Posterior vena cava (tissue), 2 donors: ENCODE results near the gene CCL20. TPM values are rescaled to one million over a fixed set of nuclear protein-coding genes. Genes with fewer than 3 reads are reported as not detected.
"Not testable (repeated sequence)": the region's sequence is repeated elsewhere in the genome, so short reads cannot be mapped to it uniquely, and the experiment has no call there.

Experiments used
- DNase-seq: peaks from one replicate; pipeline ENCODE4 v3.0.0-alpha.2; 2020; ENCODE audit warnings: low spot score
- intact Hi-C, 2 donors: fragments of 100-400 bp; cut with DNase I; formaldehyde crosslinking; loops; one replicate each; pipeline versions ENCODE4 v1.14.1 to v1.14.2; 2022 to 2023
- total RNA-seq, 2 donors: library from RNA; stranded (reverse); fragmentation: NEBNext Ultra II Directional; extraction: Animal tissue kit (Norgen Biotek cat#: 25700); gene quantifications; one replicate each; pipeline ENCODE4 v1.2.1, GENCODE V29; 2021
- donor health status: DM: yes; HTN: yes; CAD: no.
- donor health status: DM: yes; HTN: yes; CAD: no.

CCL20 gene
- total RNA-seq, 2 donors from 2014 or later, result not detected

GRCh38 chr2:227824711-227825110 is 11.1 kb downstream of the CCL20 start:
- intact Hi-C loops, result no loop called here
- DNase-seq, result no peak

GRCh38 chr2:227826019-227826521 is 12.4 kb downstream of the CCL20 start:
- no peak for DNase-seq

GRCh38 chr2:227826563-227826962 is 12.9 kb downstream of the CCL20 start:
- intact Hi-C loops, result no loop called here
- no peak for DNase-seq

More at GRCh38 chr2:227826019-227826521, 12.4 kb downstream of the CCL20 start:
- intact Hi-C loops, result no loop called here

GRCh38 chr2:227827143-227827542 is 13.5 kb downstream of the CCL20 start:
- DNase-seq, result no peak
- intact Hi-C loops, result no loop called here

- intact Hi-C loops, result no loop called here
- no peak for DNase-seq
Measured at GRCh38 chr2:227828477-227828912, 14.9 kb downstream of the CCL20 start.

- intact Hi-C loops, result no loop called here
- no peak for DNase-seq
Measured at GRCh38 chr2:227829337-227829736, 15.7 kb downstream of the CCL20 start.

- intact Hi-C loops, result no loop called here
- DNase-seq, result no peak
Measured at GRCh38 chr2:227834423-227834822, 20.8 kb downstream of the CCL20 start.

- DNase-seq, result no peak
- intact Hi-C loops, result no loop called here
Measured at GRCh38 chr2:227834916-227835650, 21.4 kb downstream of the CCL20 start.

GRCh38 chr2:227839339-227840129 is 25.9 kb downstream of the CCL20 start:
- DNase-seq, intact Hi-C loops: not testable (repeated sequence)

- intact Hi-C loops, result no loop called here
- no peak for DNase-seq
Measured at GRCh38 chr2:227846831-227847230, 33.2 kb downstream of the CCL20 start.

- no peak for DNase-seq
- intact Hi-C loops, result no loop called here
Measured at GRCh38 chr2:227848146-227848545, 34.5 kb downstream of the CCL20 start.

- intact Hi-C loops, result no loop called here
- DNase-seq, result no peak
Measured at GRCh38 chr2:227848586-227848985, 34.9 kb downstream of the CCL20 start.

- intact Hi-C loops, result no loop called here
- DNase-seq, result no peak
Measured at GRCh38 chr2:227849906-227850305, 36.3 kb downstream of the CCL20 start.

GRCh38 chr2:227853204-227853629 is 39.6 kb downstream of the CCL20 start:
- intact Hi-C loops, result no loop called here
- DNase-seq, result no peak

- DNase-seq, result no peak
Measured at GRCh38 chr2:227853765-227854271, 40.2 kb downstream of the CCL20 start.

GRCh38 chr2:227855440-227855839 is 41.8 kb downstream of the CCL20 start:
- intact Hi-C loops, result no loop called here

More at GRCh38 chr2:227853765-227854271, 40.2 kb downstream of the CCL20 start:
- intact Hi-C loops, result no loop called here

GRCh38 chr2:227856697-227857096 is 43.1 kb downstream of the CCL20 start:
- DNase-seq, result no peak
- intact Hi-C loops, result no loop called here

More at GRCh38 chr2:227855440-227855839, 41.8 kb downstream of the CCL20 start:
- DNase-seq, result no peak

GRCh38 chr2:227860221-227860641 is 46.6 kb downstream of the CCL20 start:
- intact Hi-C loops, result no loop called here
- DNase-seq, result no peak

GRCh38 chr2:227861011-227861410 is 47.4 kb downstream of the CCL20 start:
- intact Hi-C loops, result no loop called here
- no peak for DNase-seq

GRCh38 chr2:227862227-227862740 is 48.6 kb downstream of the CCL20 start:
- intact Hi-C loops, result no loop called here

More at GRCh38 chr2:227862227-227862740, 48.6 kb downstream of the CCL20 start:
- no peak for DNase-seq
